GM23338 (cell line): Measurements from ENCODE around the gene C12orf43. TPM values are rescaled to one million over a fixed set of nuclear protein-coding genes. Genes with fewer than 3 reads are reported as not detected.

Experiments used
- ATAC-seq: fragments of 200-7000 bp; cut with Tn5 transposase; 3 replicates; pipeline ENCODE4 v1.9.1; 2020
- DNase-seq: peaks from one replicate; pipeline ENCODE4 v3.0.0-alpha.2; 2015; ENCODE audit warnings: low spot score
- H2AFZ ChIP-seq: fragments of 200-600 bp; sonication (generic); 2 replicates; pipeline ENCODE4 v1.8.0; 2016; ENCODE audit warnings: antibody characterized with exemption, mild to moderate bottlenecking, moderate library complexity
- H3F3A ChIP-seq: fragments of 200-600 bp; sonication (generic); replicated peaks from 2 replicates; pipeline ENCODE4 v1.8.0; 2017; ENCODE audit warnings: antibody characterized with exemption, mixed run types, low read depth
- H3K27ac ChIP-seq: fragments of 200-600 bp; sonication (generic); 2 replicates; pipeline ENCODE4 v1.6.1; 2016; ENCODE audit warnings: low read depth
- H3K27me3 ChIP-seq: fragments of 200-600 bp; sonication (generic); 2 replicates; pipeline ENCODE4 v1.8.0; 2016; ENCODE audit warnings: mild to moderate bottlenecking, mixed run types, moderate library complexity; ENCODE audit not compliant: insufficient read depth
- H3K36me3 ChIP-seq: fragments of 200-600 bp; sonication (generic); 2 replicates; pipeline ENCODE4 v1.8.0; 2016; ENCODE audit warnings: mild to moderate bottlenecking; ENCODE audit not compliant: insufficient read depth
- H3K4me1 ChIP-seq: fragments of 200-600 bp; sonication (generic); 2 replicates; pipeline ENCODE4 v1.8.0; 2016; ENCODE audit warnings: mild to moderate bottlenecking, moderate library complexity; ENCODE audit not compliant: insufficient read depth
- H3K4me2 ChIP-seq: fragments of 200-600 bp; sonication (generic); 2 replicates; pipeline ENCODE4 v1.7.1; 2017; ENCODE audit warnings: mixed run types
- H3K4me3 ChIP-seq: fragments of 200-600 bp; sonication (generic); 2 replicates; pipeline ENCODE4 v1.6.1; 2016; ENCODE audit warnings: mixed run types
- H3K79me2 ChIP-seq: fragments of 200-600 bp; sonication (generic); replicated peaks from 2 replicates; pipeline ENCODE4 v1.8.0; 2017; ENCODE audit warnings: mild to moderate bottlenecking; ENCODE audit not compliant: insufficient read depth
- H3K9me2 ChIP-seq: fragments of 200-600 bp; sonication (generic); 2 replicates; pipeline ENCODE4 v1.8.0; 2017; ENCODE audit not compliant: insufficient read depth
- H4K20me1 ChIP-seq: fragments of 200-600 bp; sonication (generic); replicated peaks from 2 replicates; pipeline ENCODE4 v1.8.0; 2017; ENCODE audit warnings: mild to moderate bottlenecking; ENCODE audit not compliant: insufficient read depth
- H3K27ac Mint-ChIP-seq: 2 replicates; pipeline ENCODE4 v1.8.0; 2020; ENCODE audit warnings: inconsistent platforms, mild to moderate bottlenecking, moderate library complexity, mixed read lengths
- H3K27me3 Mint-ChIP-seq: 3 replicates; pipeline ENCODE4 v1.8.0; 2022; ENCODE audit warnings: low read depth, mild to moderate bottlenecking, moderate library complexity, mixed read lengths, inconsistent platforms; ENCODE audit not compliant: insufficient read depth, poor library complexity
- H3K36me3 Mint-ChIP-seq: 3 replicates; pipeline ENCODE4 v1.8.0; 2021; ENCODE audit warnings: low read depth, mild to moderate bottlenecking, inconsistent platforms, moderate library complexity, mixed read lengths
- H3K4me1 Mint-ChIP-seq: 3 replicates; pipeline ENCODE4 v1.8.0; 2020; ENCODE audit warnings: mild to moderate bottlenecking, inconsistent platforms, mixed read lengths
- H3K4me3 Mint-ChIP-seq: 3 replicates; pipeline ENCODE4 v1.8.0; 2021; ENCODE audit warnings: moderate library complexity, mild to moderate bottlenecking, inconsistent platforms, mixed read lengths
- H3K9me3 Mint-ChIP-seq: 3 replicates; pipeline ENCODE4 v1.8.0; 2020; ENCODE audit warnings: moderate library complexity, mild to moderate bottlenecking, inconsistent platforms, mixed read lengths
- CTCF ChIP-seq, 2 experiments: fragments of 200-600 bp in 1 of 2; sonication (generic) in 1 of 2; conservative IDR thresholded peaks; 2 replicates each; pipeline versions ENCODE4 v1.5.1 to v1.6.1; 2016 to 2017; ENCODE audit warnings: antibody characterized with exemption in 2 of 2, low read depth in 2 of 2, mild to moderate bottlenecking in 2 of 2, moderate library complexity in 1 of 2
- JUNB ChIP-seq: IDR thresholded peaks from one replicate; pipeline ENCODE4 v1.6.1; 2016; ENCODE audit warnings: antibody characterized with exemption; ENCODE audit not compliant: unreplicated experiment
- polyA plus RNA-seq: library from polyadenylated mRNA; unstranded; fragments of >200 nt; fragmentation: Nextera tagmentation; extraction: Ambion mirVana; gene quantifications from 2 replicates; pipeline ENCODE4 v1.2.1, GENCODE V29; 2016
- total RNA-seq: library from RNA; depleted of rRNA; stranded (reverse); fragments of >200 nt; shearing (Covaris generic); gene quantifications from 2 replicates; pipeline ENCODE4 v1.2.3, GENCODE V29; 2014
- TF ChIP-seq, protein P1 (sequence below): IDR thresholded peaks from 2 replicates; pipeline ENCODE4 v1.6.1; 2016; ENCODE audit warnings: antibody characterized with exemption

C12orf43 gene
- total and polyA plus RNA-seq, 2 experiments from 2014 or later: 15.2 to 20.7 TPM

- Histone ChIP-seq H3K36me3 (peaks cover 22% of the 10 kb centered on the region), H3F3A (no peaks in the 10 kb centered on the region), H3K9me2 (no peaks in the 10 kb centered on the region), H3K4me2 (no peak overlapping the region), H3K27ac (no peak overlapping the region), H3K79me2 (peaks cover 3% of the 10 kb centered on the region; the same call in 1 of the 2 replicates), H2AFZ (no peak overlapping the region), H3K27me3 (no peaks in the 10 kb centered on the region), H4K20me1 (peaks cover 13% of the 10 kb centered on the region), H3K4me1 (no peaks in the 10 kb centered on the region), H3K4me3 (no peak overlapping the region)
- no peaks in the 10 kb centered on the region; the same call in 2 of the 3 replicates for H3K9me3 Mint-ChIP-seq
- no peaks in the 10 kb centered on the region for H3K4me1 Mint-ChIP-seq
- no peak overlapping the region for H3K4me3 Mint-ChIP-seq
- no peak overlapping the region for H3K27ac Mint-ChIP-seq
- TF ChIP-seq JUNB: no peak
- H3K27me3 Mint-ChIP-seq: peaks cover 12% of the 10 kb centered on the region
- DNase-seq: no peak
- H3K36me3 Mint-ChIP-seq: peaks cover 67% of the 10 kb centered on the region
- ATAC-seq: no peak
These were observed 7.8 kb downstream of the C12orf43 start for GRCh38 chr12:121008347-121009098.

DNA sequence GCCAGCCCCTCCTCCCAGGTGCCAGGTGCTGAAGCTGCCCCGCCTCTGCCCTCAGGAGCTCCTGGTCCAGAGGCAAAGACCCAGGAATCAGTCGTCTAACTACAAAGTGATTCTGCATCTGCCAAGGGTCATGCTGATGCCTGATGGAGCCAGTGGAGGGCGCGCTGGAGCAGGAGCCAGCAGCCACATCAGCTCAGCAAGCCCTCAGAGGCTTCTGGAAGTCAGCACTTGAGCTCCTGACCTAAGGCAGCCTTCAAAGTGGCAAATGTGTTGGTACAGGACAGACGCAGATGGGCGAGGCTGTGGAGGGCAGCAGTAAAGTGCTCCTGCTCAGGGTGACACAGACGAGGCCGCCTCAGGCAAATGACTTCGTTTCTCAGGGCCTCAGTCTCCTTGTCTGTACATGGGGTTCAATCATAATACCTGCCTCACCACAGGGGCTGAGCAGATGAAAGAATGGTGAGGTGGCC, 10.9 kb downstream of the C12orf43 start:
- H3K4me3 Mint-ChIP-seq: no peak overlapping the region

More for the DNA sequence above, 10.9 kb downstream of the C12orf43 start:
- Histone ChIP-seq H3K27ac (no peak overlapping the region), H4K20me1 (peaks cover 13% of the 10 kb centered on the region; the same call in 1 of the 2 replicates), H3K9me2 (no peaks in the 10 kb centered on the region), H3K4me1 (no peaks in the 10 kb centered on the region), H3K36me3 (peaks cover 19% of the 10 kb centered on the region), H3K4me2 (no peak overlapping the region), H3K79me2 (no peaks in the 10 kb centered on the region), H2AFZ (no peak overlapping the region), H3F3A (no peaks in the 10 kb centered on the region), H3K27me3 (no peaks in the 10 kb centered on the region), H3K4me3 (no peak overlapping the region)
- ATAC-seq: peak; percentile 84
- TF ChIP-seq, protein P1, sequence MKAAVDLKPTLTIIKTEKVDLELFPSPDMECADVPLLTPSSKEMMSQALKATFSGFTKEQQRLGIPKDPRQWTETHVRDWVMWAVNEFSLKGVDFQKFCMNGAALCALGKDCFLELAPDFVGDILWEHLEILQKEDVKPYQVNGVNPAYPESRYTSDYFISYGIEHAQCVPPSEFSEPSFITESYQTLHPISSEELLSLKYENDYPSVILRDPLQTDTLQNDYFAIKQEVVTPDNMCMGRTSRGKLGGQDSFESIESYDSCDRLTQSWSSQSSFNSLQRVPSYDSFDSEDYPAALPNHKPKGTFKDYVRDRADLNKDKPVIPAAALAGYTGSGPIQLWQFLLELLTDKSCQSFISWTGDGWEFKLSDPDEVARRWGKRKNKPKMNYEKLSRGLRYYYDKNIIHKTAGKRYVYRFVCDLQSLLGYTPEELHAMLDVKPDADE: no peak
- peak; percentile 74 to 93 for TF ChIP-seq CTCF (conservative IDR thresholded peaks at IDR 0.05; ENCODE audit: low read depth in 2 of 2)
- Mint-ChIP-seq H3K4me1 (no peaks in the 10 kb centered on the region), H3K27ac (no peak overlapping the region), H3K27me3 (peaks cover 10% of the 10 kb centered on the region), H3K36me3 (peaks cover 66% of the 10 kb centered on the region), H3K9me3 (no peaks in the 10 kb centered on the region; the same call in 2 of the 3 replicates)
- peak; percentile 87 for DNase-seq
